H1 (cell line): ENCODE measurements around the gene ERO1A. TPM values are rescaled to one million over a fixed set of nuclear protein-coding genes. Genes with fewer than 3 reads are reported as not detected.

Experiments used
- ATF2 ChIP-seq: IDR thresholded peaks from 2 replicates; pipeline ENCODE4 v1.6.1; 2012; ENCODE audit warnings: low read length, inconsistent platforms
- CTCF ChIP-seq, 3 experiments: IDR thresholded peaks; 1 replicate in 2 of 3; 2 replicates in 1 of 3; pipeline versions ENCODE4 v1.5.1 to v1.6.1; 2011; ENCODE audit warnings: low read length in 3 of 3, mild to moderate bottlenecking in 3 of 3, inconsistent platforms in 2 of 3, low read depth in 1 of 3, moderate library complexity in 1 of 3; ENCODE audit not compliant: insufficient read depth in 1 of 3; ENCODE audit errors: control extremely low read depth in 1 of 3
- EZH2 ChIP-seq: fragments of 200-600 bp; sonication (generic); IDR thresholded peaks from 2 replicates; pipeline ENCODE4 v1.7.1; 2012; ENCODE audit warnings: low read depth, mild to moderate bottlenecking, moderate library complexity, low read length, inconsistent platforms; ENCODE audit not compliant: severe bottlenecking
- HDAC6 ChIP-seq: IDR thresholded peaks from one replicate; pipeline ENCODE4 v1.7.1; 2012; ENCODE audit warnings: low read depth, mild to moderate bottlenecking, inconsistent platforms, low read length, moderate library complexity
- MAFK ChIP-seq: IDR thresholded peaks from 2 replicates; pipeline ENCODE4 v1.6.1; 2012; ENCODE audit warnings: low read depth, mild to moderate bottlenecking, improper control_type of control experiment, low read length
- SP4 ChIP-seq: IDR thresholded peaks from 2 replicates; pipeline ENCODE4 v1.6.1; 2012; ENCODE audit warnings: low read length, inconsistent platforms
- polyA plus RNA-seq, 7 experiments: library from polyadenylated mRNA; depleted of rRNA in 3 of 7; stranded (reverse) in 5 of 7; unstranded in 2 of 7; fragments of >200 nt in 5 of 7; fragments of 200-250 nt in 2 of 7; gene quantifications; 1 replicate in 5 of 7; 2 replicates in 1 of 7; 4 replicates in 1 of 7; pipeline versions ENCODE4 v1.2.1 to v1.2.3, GENCODE V29; 2011 to 2013; ENCODE audit warnings: missing spikeins in 2 of 7, mixed read lengths in 2 of 7
- total RNA-seq: library from RNA; stranded (reverse); fragmentation: NEBNext Ultra II Directional; extraction: Animal tissue kit (Norgen Biotek cat#: 25700); gene quantifications from 2 replicates; pipeline ENCODE4 v1.2.1, GENCODE V29; 2021

The ERO1A gene
- total and polyA plus RNA-seq, 2 of the 8 experiments (the other 6 are each of a cell fraction or from before 2014, with no cell fraction given) = 15.7 to 42.0 TPM

GRCh38 chr14:52733824-52734223 is 38.5 kb upstream of the ERO1A start (continued):
- TF ChIP-seq CTCF (IDR thresholded peaks at IDR 0.05; ENCODE audit: control extremely low read depth in 1 of 3, insufficient read depth in 1 of 3, low read depth in 1 of 3, low read length in 3 of 3) (no peak), ATF2 (no peak), EZH2 (no peak), SP4 (no peak), HDAC6 (no peak), MAFK (no peak)
